LHCN-M2 (cell line): ENCODE measurements around the gene FGF2. TPM values are rescaled to one million over a fixed set of nuclear protein-coding genes. Genes with fewer than 3 reads are reported as not detected.

Experiments used
- DNase-seq: peaks from one replicate; pipeline ENCODE4 v3.0.0-alpha.2; 2012; ENCODE audit warnings: low read depth
- total RNA-seq: library from RNA; depleted of rRNA; stranded (reverse); fragments of >200 nt; gene quantifications from 2 replicates; pipeline ENCODE4 v1.2.3, GENCODE V29; 2014

The FGF2 gene
- total RNA-seq, 1 experiment from 2014 or later = 15.0 TPM

DNA sequence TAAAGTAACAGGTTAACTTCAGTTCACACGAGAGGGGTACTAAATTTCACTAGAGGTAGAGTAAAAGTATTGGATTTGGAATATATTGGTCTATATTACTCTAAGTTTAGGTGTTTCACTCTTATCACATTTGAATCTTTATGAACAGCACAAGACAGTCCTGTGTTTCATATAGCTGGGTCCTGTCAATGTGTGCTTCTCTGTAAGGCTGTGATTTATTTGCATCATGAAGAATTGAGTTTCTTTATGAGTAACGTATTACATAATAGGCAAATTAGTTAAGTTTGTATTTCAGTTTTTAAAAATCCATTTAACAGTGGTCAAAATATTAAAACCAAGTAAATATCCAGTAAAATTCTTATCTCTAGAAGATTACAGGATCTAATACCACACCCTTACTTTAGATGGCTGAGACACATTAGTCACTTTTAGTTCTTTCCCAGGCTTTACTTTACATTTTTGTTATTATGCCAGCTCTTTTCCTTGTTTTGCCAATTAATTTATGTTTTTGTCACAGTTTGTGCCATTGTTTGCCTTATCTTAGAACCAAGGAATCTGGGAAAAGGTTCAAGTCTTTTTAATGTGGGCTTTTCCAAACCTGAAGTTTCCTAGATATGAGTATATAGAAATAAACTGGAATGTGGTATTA is 63.6 kb downstream of the FGF2 start:
- DNase-seq = no peak

DNA sequence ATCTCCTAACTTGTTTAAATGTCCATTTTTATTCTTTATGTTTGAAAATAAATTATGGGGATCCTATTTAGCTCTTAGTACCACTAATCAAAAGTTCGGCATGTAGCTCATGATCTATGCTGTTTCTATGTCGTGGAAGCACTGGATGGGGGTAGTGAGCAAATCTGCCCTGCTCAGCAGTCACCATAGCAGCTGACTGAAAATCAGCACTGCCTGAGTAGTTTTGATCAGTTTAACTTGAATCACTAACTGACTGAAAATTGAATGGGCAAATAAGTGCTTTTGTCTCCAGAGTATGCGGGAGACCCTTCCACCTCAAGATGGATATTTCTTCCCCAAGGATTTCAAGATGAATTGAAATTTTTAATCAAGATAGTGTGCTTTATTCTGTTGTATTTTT is 68.2 kb downstream of the FGF2 start:
- no peak for DNase-seq

DNA sequence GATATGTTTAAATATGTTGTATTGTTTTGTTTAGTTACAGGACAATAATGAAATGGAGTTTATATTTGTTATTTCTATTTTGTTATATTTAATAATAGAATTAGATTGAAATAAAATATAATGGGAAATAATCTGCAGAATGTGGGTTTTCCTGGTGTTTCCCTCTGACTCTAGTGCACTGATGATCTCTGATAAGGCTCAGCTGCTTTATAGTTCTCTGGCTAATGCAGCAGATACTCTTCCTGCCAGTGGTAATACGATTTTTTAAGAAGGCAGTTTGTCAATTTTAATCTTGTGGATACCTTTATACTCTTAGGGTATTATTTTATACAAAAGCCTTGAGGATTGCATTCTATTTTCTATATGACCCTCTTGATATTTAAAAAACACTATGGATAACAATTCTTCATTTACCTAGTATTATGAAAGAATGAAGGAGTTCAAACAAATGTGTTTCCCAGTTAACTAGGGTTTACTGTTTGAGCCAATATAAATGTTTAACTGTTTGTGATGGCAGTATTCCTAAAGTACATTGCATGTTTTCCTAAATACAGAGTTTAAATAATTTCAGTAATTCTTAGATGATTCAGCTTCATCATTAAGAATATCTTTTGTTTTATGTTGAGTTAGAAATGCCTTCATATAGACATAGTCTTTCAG is 68.8 kb downstream of the FGF2 start:
- no peak for DNase-seq

DNA sequence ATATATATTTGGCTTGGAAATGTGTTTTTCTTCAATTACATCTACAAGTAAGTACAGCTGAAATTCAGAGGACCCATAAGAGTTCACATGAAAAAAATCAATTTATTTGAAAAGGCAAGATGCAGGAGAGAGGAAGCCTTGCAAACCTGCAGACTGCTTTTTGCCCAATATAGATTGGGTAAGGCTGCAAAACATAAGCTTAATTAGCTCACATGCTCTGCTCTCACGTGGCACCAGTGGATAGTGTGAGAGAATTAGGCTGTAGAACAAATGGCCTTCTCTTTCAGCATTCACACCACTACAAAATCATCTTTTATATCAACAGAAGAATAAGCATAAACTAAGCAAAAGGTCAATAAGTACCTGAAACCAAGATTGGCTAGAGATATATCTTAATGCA is 69.6 kb downstream of the FGF2 start:
- DNase-seq = no peak

DNA sequence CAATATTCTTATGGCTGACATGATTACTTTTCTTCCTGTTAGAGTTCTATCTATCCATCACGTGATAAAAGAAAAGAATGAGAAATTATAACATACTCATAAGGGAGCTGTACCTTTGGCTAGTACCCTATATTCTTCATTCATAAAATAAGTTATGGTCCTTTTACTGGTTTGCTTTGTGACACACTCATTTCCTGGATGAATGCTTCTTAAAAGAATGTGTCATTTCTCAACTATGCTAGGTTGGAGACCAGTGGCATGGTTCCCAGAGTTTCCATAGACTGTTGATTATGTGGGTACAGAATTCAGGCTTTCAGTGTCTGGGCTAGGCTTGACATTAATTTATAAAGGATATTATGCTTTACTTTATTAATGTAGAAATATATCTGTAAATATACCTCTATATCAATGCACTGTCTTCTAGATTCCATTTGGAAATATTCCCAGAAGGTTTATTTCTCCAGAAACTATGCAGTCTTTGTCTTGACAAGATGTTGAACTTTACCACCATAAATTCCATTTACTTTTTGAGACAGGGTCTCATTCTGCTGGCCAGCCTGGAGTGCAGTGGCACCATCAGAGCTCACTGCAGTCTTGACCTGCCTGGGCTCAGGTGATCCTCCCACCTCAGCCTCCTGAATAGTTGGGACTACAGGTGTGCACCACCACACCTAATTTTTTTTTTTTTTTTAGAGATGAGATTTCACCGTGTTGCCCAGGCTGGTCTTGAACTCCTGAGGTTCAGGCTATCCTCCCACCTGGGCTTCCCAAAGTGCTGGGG is 71.9 kb downstream of the FGF2 start:
- peak; percentile 91 for DNase-seq

DNA sequence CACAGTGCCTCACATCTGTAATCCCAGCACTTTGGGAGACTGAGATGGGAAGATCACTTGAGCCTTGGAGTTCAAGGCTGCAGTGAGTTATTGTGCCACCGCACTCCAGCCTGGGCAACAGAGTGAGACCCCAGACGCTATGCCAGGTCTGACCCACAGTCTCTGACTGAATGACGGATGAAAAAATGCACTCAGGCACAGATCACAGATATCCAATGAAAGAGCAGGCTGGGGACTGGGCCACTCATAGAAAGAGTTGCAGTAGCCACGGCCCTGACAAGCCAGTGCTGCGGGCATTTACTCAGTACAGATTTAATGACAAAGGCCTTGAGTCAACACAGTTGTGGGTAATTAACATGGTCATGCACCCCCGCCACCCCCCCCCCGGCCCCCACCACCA is 73.1 kb downstream of the FGF2 start:
- no peak for DNase-seq

DNA sequence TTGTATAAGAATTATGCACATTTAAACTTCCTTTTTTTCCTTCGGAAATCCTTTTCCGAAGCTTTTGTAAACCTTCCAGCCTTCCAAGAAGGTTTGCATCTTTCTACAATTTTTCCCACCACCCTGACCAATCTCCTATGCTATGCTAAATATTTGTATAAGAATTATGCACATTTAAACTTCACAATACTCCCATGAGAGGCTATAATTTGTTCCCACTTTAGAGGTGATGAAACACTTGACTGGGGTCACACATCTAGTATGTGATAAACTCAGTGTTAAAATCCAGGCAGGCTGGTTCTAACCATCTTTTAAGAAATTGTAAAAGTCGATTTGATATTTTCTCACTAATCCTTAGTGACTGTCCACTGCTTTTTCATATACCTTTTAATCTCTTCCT is 73.7 kb downstream of the FGF2 start:
- DNase-seq = no peak

DNA sequence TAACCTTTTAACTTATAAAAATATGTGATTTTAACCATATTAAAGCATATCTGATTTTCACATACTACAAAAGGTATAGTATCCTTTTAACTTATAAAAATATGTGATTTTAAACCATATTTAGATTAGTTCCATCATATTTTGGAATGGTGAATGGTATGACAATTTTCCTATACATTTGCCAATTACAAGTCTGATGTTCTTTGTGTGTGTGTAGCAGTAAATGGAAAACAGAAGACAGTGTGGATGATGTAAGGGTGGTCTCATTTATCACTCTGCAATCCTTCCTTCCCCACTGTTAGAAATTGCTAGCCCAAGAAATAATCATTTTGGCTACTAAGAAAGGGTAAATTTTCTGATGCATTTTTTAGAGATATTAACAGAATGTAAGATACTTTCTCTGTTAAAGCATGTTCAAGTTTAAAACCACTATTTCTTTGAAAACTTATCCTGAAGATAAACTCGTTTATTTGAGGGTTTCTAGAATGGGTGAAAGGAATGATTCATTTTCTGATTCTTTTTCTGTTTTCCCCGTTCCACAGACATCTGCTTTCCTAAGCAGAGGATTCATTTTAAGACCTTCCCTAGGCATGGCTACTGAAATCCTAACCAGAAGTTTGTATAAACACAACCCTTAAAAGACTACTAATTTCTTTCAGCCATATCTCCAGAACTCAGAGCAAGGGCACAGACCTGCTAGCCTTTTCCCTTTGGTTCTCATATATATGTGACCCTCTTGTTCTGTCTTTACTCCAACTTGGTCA is 74.8 kb downstream of the FGF2 start:
- DNase-seq = peak; percentile 20

DNA sequence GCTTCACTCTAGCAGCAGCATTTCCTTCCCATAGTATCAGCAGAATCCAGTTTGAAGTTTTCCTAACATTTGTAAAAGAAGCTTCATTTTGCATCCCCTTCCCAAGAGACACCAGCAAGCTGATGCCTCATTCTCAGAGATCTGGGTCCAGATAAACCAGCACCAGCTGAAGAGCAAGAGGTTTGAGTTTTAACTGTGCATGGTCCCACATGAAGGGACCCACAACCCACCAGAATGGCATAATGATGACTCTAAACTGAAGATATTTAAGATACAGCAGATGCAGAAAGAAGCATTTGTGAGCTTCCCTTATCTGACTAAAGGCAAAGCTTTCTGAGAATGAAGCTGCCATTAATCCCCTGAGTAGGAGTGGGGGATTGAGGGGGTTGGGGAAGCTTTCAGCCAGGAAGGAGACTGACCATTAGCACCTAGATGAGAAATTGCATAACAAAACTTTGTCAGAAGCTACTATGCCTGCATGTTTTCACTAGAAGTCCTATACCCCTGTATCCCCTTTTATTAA is 77.2 kb downstream of the FGF2 start:
- no peak for DNase-seq

DNA sequence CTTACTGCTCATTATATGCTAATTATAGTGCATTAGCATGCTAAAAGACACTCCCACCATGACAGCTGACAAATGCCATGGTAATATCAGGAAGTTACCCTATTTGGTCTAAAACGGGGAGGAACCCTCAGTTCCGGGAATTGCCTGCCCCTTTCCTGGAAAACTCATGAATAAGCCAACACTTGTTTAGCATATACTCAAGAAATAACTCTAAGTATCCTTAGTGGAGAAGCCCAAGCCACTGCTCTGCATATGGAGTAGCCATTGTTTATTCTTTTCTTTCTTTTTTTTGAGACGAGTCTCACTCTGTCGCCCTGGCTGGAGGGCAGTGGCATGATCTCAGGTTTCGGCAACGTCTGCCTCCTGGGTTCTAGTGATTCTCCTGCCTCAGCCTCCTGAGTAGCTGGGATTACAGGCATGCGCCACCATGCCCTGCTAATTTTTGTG is 80.3 kb downstream of the FGF2 start:
- no peak for DNase-seq

DNA sequence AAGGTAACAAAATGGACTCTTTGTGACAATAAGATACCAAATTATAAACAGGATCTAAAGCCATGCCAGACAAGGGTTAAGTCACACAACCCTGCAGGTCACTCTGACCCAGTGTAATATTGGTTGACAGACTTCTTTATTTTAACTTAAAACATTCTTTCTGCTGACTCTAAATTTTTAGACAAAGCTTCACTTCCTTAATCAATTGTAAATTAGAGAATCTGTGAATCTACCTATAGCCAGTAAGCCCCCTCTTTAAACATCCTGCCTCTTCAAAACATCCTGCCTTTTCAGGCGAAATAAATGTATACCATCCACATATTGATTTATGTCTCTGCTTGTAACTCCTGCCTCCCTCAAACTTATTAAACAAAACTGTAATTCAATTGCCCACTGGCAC is 81.6 kb downstream of the FGF2 start:
- no peak for DNase-seq

DNA sequence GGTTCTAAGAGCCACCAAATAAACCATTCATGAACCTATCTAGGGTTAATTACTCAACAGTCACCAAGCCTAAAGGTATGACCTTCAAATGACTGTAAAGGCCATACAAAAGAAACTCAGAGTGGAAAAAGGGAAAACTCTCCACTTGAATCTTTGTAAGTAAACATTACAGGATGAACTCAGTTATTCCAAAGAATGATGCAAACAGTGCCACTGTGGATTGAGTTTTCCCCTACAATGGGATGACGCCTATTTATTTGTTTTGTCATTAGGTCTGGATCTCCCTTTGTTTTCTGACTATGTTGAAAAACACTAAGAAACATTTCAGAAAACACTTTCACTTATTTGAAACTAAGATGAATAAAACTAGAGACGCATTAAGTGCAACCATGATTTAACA is 83.1 kb downstream of the FGF2 start:
- no peak for DNase-seq

DNA sequence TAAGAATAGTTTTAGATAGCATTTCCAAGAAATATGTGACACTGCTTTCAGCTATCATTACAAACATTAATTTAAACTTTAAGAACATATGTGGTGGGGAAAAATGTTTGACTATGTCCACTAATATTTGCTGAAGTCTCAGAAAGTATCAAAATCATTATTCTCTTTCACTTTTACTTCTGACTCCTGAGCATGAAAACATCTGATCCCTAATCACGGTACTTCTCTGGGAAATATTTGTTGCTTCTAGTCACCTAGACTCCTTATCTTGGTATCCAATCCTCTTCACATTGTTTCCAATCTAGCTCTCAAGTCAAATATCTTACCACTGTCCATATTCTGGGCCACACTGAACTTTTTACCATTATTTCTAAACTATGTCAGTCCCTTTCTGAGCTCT is 85.0 kb downstream of the FGF2 start:
- no peak for DNase-seq

DNA sequence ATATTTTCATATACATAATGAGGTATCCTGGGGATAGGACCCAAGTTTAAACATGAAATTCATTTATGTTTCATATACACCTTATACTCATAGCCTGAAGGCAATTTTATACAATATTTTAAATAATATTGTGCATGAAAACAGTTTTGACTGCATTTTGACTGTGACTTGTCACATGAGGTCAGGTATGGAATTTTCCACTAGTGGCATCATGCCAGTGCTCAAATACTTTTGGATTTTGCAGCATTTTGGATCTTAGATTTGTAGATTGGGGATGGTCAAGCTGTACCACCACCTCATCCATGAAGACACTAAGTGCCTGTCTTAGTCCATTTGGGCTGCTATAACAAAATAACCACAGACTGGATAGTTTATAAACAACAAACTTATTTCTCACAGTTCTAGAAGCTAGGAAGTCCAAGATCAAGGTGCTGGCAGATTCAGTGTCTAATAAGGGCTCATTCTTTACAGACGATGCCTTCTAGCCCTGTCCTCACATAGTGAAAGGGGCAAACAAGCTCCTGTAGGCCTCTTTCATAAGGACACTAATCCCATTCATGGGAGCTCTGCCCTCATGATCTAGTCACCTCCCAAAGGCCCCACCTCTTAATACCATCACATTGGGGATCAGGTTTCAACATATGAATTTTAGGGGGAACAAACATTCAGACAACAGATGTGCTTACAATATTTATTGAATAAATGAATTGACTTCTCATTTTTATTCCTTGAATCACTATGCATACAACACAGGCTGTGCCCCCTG is 86.4 kb downstream of the FGF2 start:
- peak; percentile 46 for DNase-seq

DNA sequence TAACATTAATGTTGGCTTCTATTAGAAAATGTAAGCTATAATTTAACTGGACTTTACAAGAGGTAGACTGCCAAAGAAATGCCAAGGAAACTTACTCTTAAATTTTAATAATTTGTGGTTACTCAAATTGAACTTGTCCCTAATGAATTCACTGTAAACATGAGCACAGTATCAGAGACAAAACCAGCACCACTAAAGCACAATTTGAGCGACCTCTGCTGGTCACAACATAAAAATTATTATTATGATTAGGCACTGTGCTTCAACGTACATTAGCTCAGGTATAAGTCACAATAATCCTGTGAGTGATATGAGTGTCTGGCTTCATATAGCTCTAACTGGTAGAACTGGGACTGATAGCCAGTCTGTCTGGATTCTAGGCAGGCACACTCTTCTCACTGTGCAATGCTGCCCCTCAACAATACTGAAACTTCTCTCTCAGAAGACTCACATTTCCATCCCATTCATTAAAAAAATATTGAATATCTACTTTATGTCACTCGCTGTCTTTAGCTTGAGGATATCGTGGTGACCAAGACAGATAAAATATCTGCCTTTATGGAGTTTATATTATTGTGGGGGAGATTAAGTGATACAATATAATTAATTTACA is 87.8 kb downstream of the FGF2 start:
- peak; percentile 58 for DNase-seq

DNA sequence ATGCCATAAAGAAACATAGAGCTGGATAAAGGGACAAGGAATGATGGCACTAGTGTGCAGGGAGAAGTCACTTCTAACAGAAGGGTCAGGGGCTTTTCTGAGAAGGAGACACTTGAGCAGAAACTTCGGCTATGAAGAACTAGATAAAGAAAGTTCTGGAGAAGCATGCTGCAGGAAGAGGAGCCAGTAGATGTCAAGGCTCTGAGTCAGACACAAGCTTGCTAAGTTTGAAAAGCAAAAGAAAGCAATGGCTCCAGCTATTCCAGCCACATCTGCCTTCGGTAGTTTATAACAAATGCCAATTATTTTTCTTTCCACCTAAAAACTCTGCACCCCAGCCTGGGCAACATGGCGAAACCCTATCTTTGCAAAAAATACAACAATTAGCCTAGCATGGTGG is 88.3 kb downstream of the FGF2 start:
- DNase-seq = peak; percentile 31

DNA sequence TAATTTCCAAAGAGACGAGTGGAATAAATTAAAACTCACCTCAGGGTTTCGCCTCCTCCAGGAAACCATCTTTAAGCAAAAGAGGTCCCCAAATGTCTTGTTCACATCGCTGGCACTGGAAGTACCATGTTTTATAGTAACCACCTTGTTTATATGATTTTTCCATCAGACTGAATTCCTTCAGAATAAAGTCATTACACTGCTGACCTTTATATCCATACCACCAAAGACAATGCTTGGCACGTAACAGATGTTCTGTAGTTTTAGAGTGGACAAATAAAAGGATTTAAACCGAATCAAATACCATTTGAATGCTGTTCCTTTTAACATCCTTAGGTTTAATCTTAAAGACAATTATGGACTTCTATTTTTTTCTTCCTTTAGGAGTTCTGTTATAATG is 91.1 kb downstream of the FGF2 start:
- DNase-seq = peak; percentile 28

DNA sequence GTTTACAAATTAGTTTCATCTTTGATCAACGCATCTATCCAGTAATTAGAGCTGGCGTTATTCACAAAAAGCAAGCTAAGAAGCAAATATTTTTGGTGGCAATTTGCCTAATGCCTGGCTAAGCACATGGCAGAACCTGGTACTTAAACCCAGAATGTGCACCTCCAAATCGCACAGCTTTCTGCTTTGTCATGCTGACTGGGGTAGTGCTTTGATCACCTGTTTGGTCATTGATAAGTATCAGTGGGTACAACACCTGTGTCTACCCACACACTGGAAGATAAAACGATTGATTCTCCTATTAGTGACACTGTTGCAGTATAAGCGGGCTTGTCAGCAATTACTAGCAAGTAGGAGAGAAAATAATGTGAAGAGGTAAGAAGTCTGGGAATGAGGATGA is 93.8 kb downstream of the FGF2 start:
- DNase-seq = no peak

DNA sequence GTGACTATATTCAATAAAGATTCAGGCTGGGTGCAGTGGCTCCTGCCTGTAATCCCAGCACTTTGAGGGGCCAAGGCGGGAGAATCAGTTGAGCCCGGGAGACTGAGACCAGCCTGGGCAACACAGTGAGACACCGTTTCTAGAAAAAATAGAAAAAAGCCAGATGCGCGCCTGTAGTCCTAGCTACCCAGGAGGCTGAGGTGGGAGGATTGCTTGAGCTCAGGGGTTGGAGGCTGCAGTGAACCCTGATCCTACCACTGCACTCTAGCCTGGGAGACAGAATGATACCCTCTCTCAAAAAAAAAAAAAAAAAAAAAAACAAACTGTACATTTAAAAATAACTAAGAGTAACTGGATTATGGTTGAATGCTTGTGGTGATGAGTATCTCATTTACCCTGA is 94.7 kb downstream of the FGF2 start:
- DNase-seq = no peak
